Glomerular endothelial cell (primary cell): Measurements from ENCODE around the gene GM2A. TPM values are rescaled to one million over a fixed set of nuclear protein-coding genes. Genes with fewer than 3 reads are reported as not detected.
"Not testable (repeated sequence)": the region's sequence is repeated elsewhere in the genome, so short reads cannot be mapped to it uniquely, and the experiment has no call there.

Source experiments
- DNase-seq: peaks from one replicate; pipeline ENCODE4 v3.0.0-alpha.2; 2011; ENCODE audit warnings: low read depth, low spot score; ENCODE audit errors: extremely low read depth
- total RNA-seq: library from RNA; depleted of rRNA; stranded (reverse); fragments of >200 nt; gene quantifications from 2 replicates; pipeline ENCODE4 v1.2.3, GENCODE V29; 2015

GM2A gene
- total RNA-seq, 1 donor from 2014 or later = 38.4 TPM

DNA sequence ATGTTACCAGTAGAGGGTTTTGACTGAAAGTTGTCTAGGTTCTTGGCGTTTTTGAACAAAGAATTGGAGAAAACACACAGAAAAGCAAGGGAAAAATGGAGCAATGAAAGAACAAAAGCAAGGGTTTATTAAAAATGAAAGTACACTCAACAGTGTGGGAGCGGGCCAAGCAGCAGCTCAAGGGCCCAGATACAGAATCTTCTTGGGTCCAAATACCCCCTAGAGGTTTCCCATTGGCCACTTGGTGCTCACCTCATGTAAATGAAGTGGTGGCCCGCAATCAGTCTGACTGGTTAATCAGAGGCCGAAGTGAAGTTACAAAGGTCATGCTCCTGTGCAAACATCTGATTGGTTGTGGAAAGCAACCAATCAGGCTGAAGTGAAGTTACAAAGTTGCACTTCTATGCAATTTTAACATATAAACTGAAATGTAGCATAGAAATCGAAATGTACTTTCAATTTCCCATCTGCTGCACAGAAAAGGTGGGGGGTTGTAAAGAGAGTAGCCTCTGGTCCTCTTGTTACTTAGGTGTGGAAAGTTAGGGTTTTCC is 1.9 kb upstream of the GM2A start:
- DNase-seq = no peak

DNA sequence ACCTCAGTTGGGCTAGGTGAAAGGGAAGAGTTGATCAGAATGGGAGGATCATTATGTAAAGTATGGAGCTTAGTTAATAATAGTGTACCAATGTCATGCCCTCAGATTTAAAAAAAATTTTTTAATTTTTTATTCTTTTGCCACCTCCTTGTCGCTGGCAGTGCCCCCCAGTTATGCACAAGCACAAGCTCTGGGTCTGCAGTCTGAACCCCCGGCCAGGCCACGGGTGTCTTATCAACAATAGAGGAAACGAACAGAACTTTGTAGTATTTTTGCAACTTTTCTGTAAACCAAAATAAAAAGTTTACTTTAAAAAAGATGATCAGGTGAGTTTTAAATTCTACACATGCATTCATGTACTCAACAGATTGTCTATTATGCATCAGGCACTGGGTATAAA is 1.4 kb upstream of the GM2A start:
- DNase-seq = no peak

DNA sequence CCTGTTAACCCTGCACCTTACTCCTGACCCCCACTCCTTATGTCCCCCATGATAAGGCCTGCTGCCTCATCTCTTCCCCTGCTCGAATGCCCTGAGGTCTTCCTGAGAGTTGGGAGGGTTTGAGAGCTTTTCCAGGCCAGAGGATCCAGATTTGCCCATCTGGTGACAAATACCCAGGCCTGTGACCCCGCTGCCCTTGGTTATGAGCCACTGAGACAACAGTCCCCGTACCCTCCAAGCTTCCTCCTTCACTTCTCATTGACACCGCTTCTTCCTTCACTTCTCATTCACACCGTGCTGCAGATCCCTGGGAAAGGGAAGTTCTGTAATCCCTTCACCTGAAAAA is 593 bp downstream of the GM2A start:
- no peak for DNase-seq

DNA sequence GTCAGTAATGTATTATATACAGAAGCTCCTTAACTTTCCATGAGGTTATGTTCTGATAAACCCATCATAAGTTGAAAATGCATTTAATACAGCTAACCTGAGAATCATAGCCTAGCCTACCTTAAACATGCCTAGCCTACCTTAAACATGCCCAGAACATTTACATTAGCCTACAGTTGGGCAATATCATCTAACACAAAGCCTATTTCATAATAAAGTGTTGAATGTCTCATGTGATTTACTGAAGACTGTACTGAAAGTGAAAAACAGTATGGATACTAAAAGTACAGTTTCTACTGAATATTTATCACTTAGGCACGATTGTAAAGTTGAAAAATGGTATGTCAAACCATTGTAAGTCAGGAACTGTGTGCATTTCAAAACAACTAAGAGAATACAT is 1.6 kb downstream of the GM2A start:
- no peak for DNase-seq

DNA sequence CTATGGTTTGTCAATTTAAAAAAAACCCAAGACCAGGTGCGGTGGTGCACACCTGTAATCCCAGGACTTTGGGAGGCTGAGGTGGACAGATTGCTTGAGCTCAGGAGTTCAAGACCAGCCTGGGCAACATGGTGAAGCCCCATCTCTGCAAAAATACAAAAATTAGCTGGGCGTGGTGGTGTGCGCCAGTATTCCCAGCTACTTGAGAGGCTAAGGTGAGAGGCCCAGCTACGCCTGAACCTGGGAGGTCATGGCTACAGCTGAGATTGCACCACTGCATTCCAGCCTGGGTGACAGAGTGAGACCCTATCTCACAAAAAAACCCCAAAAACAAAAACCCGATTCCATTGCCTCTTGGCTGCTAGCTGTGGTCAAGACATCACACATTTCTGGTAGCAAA is 2.0 kb downstream of the GM2A start:
- not testable (repeated sequence) for DNase-seq

DNA sequence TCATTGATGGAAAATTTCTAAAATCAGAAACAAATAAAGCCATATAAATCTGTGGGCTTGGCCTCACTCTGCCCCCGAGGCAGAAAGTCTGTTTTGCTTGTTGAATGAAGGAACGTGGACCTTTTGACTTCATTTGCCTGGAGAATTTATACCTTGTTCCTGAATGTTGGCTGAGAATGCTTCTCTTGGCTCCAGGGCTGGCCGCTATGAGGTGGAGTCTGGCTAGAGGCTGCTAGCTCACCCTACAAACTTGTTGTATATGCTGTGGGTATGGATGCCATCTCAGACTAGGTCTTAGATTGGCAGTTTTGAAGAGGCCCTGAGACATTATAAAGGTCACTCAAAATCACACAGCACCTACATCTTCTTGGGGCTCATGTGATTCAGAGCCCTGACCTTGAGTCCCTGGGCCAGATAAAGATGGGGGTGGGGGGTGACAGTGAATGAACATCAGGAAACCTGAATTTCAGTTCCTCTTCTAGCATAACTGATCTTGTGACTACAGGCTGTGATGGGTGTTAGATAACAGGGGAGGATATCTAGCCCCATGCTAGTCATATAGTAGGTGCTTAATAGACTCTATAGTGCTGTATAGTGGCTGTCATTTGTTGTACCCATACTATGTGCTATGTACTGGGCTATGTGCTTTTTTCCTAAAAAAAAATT is 2.8 kb downstream of the GM2A start:
- no peak for DNase-seq

DNA sequence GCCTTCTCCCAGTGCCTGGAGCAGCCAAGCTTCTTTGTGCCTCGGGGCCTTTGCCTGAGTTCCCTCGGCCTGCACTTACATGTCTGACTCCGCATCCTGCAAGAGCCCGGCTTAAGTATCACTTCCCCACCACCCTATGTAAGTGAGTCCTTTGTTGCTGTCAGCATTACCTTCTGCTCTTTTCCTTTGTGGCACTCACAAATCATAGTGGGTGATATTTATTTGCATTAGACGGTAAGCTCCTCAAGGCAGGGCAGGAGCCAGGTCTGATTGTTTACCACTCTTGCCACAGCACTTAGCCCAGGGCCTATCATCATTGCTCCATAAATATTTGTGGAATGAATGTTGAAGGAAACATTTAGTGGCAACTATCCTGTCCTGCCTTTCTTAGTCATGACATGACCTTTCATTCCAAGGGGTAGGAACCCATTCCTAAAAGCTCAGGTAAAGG is 4.8 kb downstream of the GM2A start:
- no peak for DNase-seq

DNA sequence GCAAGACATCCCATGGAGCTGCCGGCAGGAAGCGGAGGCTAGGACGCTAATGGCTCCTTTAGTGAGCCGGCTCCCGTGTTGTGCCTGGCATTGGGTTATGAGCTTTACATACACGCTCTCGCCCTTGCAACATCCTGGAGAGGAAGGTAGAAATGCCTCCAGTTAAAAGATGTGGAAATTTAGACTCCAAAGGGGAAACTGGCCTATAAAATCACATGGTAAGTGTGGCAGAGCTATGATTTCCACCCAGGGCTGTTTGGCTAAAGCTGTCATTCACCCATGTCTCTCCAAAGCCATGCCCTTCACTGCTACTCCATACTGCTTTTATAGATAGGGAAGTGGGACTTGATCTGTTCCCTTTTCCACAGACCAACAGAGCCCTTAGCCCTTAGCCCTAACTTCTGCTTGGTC is 5.2 kb downstream of the GM2A start:
- no peak for DNase-seq

DNA sequence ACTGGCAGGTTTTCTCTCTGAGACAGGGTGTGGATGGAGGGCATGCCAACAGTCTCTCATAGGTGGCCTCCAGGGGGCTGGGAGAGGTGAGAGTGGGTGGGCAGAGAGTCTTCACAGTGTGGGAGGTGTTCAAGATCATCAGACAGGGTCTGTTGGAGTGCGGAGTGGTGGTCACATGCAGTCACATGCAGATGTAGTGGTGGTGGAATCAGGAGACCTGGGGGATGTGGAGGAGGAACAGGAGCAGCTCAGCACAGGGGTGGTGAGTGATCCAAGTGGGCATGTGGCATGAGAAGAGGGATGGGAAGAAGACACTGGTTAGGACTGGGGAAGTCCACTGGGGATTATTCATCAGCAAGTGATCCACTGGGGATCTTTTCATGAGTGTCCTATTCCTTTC is 5.8 kb downstream of the GM2A start:
- DNase-seq = no peak

DNA sequence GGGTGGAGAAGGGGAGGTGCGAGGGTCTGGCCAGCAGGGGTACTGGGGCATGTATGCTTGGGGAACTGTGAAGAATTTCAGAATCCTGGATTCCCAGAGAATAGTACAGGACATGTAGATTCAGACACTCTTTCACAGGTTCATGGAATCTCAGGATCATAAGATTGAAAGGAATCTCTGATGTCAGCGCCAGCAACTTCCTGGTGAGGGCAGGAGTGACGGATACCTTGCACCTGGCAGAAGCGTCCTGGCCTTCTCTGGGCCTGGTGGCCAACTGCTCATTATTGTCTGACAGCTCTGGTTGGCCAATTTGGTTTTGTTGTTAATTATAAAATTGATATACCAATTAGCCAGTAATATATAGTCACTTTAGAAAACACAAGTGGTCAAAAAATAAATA is 6.9 kb downstream of the GM2A start:
- no peak for DNase-seq

DNA sequence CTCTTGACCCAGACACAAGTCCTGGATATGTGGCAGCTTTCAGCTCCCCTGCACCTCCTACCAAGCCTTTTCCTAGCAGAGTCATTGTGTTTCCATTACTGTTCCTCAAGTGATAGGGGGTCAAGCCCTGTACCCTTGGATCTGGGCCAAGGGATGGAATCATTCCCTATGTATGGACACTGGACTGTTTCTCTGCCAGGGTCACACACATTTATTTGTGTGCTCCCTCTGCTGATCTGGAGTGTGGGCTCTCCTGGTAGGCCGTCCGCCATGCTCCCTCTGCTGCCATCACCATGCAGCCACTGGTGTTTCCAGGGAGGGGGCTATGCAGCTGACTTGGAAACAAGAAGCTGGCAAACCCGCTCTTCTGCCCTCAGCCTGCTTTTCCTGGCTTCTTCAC is 9.5 kb downstream of the GM2A start:
- DNase-seq = no peak

DNA sequence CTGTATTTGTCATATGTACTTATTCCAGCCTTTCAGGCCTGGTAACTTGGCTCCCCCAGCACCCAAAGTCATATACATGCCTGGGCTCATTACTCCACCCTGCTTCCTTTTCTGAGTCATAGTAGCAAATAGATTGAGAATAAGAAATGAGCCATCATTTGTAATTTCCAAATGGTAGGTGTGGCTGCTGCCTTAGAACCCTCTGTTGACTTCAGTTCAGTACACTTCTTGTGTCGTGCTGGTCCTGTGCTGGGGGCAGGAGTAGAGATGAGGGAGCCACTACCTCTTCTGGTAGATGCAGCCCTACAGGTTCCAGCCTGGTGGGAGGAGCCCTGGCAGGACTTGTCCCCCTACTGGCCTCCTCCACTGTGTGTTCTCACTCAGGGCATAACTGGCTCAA is 11.1 kb downstream of the GM2A start:
- DNase-seq = no peak

DNA sequence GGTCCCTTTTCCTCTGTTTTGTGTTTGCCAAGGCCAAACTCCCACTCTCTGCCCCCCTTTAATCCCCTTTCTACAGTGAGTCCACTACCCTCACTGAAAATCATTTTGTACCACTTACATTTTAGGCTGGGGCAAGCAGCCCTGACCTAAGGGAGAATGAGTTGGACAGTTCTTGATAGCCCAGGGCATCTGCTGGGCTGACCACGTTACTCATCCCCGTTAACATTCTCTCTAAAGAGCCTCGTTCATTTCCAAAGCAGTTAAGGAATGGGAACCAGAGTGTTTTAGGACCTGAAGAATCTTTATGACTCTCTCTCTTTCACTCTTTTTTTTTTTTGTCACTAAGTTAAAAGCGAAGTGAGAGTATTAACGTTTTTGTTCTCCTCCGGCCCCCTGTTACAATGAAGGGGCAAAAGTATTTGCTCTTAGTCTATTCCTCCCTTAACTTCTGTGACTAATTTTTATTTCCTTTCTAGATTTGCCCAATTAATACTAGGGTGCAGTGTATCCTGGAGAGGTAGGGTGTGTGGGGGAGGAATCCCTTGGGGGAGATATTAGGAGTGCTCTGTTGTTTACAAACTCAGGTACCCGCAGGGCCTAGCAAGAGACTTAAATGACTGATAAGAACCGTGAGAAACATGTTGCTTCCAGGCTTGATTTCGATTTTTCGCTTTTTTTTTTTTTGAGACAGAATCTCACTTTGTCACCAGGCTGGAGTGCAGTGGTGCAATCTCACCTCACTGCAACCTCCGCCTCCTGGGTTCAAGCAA is 14.7 kb downstream of the GM2A start:
- no peak for DNase-seq

DNA sequence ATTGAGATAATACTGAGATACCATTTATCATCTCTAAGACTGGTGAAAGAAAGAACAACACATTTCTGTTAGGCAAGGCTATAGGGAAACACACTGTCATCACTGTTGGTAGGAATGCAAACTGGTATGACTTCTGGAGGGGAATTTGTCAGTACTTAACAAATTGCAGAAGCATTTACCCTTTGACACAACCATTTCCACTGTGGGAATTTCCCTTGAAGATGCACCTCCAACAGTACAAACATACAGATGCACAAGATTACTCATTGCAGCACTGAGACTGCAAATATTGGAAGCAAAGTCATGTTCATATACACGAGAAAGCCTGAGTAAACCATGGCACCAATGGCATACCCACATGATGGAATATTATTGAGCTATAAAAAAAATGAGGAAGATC is 17.6 kb downstream of the GM2A start:
- no peak for DNase-seq

DNA sequence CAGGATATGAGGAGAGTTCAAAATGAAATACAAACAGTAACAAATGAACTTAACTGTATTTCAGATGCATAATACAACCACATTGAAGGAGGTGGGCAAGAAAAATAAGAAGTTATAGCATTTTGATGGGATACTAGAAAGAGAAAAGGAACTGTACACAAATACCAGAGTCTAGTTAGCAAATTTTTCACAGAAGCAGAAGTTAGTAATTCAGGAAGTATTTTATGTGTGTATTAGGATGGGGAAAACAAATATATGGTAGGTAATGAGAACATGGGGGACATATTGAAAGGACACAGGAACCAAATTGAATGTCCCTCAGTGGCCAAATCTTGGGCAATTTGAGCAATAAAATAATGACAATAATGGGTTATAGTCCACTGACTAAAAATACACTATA is 18.4 kb downstream of the GM2A start:
- DNase-seq = no peak

DNA sequence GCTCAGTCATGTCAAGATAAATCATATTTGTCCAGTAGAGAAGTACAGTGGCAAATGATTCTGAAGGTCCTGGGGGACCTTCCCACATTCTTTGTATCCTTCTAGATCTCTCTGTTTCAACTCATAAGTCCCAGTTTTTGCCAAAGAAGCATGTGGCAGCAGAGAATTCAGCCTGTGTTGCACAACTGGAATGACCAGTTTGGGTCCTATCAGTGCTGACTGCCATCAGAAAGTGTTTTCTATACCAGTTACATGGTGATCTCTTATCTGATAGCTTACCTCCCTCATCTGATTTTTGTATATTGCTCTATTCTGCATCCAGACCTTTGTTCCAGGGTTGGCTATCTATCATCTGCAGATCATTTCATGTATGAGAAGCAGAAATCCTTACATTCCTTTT is 21.7 kb downstream of the GM2A start:
- DNase-seq = no peak

DNA sequence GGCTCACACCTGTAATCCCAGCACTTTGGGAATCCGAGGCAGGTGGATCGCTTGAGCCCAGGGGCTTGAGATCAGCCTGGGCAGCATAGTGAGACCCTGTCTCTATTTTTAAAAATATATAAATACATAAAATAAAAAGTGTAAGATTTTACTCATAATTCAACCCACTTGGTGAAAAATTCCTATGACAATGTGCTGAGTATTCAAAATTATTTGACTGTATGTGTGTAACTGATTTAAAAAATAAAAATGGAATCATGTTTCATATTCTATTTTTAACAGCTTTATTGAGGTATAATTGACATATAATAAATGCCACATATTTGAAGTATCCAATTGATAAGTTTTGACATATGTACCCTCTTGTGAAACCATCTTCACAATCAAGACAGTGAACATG is 22.8 kb downstream of the GM2A start:
- no peak for DNase-seq

DNA sequence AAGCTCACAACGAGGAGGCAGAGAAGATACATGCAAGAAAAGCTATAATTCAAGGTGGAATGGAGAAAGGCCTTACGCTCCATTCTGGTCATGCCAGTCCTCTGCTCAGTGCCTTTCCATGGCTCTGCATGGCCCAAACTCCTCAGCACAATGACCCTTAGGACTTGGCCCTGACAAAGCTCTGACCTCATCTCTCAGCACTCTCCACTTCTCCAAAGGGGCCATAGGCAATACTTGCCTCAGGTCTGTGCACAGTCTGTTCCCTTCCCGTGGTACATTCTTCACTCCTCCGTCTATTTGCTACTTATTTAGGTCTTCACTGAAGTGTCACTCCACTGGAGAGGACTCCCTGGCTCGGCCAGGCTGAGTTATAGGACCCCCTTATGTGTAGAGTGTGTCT is 25.9 kb downstream of the GM2A start:
- no peak for DNase-seq

DNA sequence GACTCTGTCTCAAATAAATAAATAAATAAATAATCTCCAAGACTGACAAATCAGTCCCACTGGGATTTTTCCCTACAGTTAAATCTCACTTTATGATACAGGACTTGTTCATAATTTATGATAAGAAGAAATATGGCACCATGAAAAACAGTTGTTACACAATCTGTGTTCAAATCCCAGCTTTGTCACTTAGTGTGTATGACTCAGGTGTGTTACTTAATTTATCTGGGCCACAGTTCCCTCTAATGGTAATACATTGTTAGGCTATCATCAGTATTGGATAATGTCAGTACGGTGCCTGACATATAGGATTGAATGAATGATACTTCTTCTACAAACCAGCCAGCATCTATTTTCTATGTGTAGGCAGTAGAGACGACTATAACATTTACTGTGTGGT is 27.5 kb downstream of the GM2A start:
- DNase-seq = no peak

DNA sequence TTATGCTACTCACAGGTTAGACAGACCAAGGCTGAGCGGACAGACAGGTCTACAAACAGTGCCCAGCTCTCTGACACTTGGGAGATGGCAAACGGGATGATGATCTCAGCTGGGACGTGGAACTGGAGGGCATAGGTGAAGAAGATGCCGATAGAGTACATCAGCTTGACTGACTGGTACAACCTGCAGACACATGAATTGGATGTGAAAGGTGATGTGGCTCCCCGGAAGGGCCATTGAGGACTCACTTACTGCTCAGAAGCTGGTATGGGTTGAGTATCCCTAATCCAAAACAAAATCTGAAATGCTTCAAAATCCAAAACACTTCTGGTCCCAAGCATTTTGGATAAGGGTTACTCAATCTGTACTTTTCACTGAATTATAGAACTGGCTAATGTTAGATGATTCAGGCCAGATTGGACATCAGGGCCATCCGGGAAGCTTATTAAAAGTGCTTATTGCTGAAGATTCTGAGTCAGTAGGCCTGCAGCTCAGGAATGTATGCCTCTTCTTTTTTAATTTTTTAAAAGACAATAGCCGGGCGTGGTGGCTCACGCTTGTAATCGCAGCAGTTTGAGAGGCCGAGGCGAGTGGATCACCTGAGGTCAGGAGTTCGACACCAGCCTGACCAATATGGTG is 28.1 kb downstream of the GM2A start:
- no peak for DNase-seq

DNA sequence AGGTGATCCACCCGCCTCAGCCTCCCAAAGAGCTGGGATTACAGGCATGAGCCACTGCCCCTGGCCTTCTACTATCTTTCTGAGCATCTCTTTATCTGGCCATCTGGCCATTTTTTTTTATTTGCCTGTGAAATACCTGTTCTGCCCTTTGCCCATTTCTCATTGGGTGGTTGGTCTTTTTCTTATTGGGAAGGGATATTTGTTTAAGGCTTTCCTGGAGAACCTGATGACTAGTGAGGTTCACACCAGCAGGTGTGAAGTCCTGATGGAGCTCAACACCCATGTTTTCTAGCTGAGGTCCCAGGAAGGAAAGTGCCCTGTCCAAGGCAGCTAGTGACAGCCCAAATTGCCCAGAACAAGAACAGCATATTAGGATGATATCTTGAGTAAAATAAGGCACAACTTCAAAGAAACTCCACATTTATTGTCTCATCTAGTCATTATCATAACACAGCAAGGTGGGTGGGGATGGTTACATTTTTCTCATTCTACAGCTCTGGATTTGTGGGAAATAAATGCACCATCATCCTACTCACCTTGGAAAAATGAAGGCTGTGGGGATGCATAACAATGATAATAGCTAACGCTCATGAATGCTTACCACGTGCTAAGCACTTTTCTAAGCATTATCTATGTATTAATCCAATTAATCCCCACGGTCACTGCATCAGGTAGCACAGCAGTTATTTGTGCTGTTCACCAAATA is 30.3 kb downstream of the GM2A start:
- no peak for DNase-seq
